Fibroblast of the aortic adventitia (primary cell): ENCODE measurements around the gene CTDNEP1. TPM values are rescaled to one million over a fixed set of nuclear protein-coding genes. Genes with fewer than 3 reads are reported as not detected.

Source experiments
- DNase-seq: peaks from one replicate; pipeline ENCODE4 v3.0.0-alpha.2; 2010; ENCODE audit warnings: low read depth
- H3K4me3 ChIP-seq: 2 replicates; pipeline ENCODE4 v1.5.1; 2011; ENCODE audit warnings: low read depth, mild to moderate bottlenecking, control low read depth, low read length, moderate library complexity
- total RNA-seq: library from RNA; depleted of rRNA; stranded (reverse); fragments of >200 nt; gene quantifications from 2 replicates; pipeline ENCODE4 v1.2.3, GENCODE V29; 2012; ENCODE audit warnings: low replicate concordance
- TF ChIP-seq, protein P1 (sequence below): IDR thresholded peaks from 2 replicates; pipeline ENCODE4 v1.5.1; 2011; ENCODE audit warnings: mild to moderate bottlenecking, low read length, control low read depth, inconsistent platforms; ENCODE audit not compliant: insufficient read depth

CTDNEP1 gene
- 15.3 and 41.2 TPM in 2 replicates for total RNA-seq

DNA sequence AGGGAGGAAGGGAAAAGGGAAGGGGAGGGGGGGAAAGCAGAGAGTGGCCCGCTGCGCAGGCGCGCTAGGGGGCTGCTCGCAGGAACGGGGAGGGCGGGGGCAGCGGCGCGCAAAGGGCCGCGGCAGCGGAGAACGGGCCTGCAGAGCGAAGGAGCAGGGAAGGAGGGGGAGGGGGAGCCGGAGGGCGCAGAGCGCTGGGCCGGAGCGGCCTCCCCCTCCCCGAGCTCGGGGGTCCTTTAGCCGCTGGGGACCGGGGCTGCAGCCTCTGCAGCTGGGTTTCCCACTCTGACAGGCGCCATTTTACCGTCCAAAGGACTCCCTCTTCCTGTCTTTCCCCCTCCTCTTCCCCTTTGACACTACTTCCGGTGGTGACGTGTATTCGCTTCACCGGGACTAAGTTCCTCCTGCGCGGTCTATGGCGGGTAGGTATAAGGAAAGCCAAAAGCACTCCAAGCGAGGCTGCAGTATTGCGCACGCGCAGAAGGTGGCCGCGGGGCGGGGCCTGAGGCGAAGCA lies at the start of gene CTDNEP1:
Gene CTDNEP1, minus strand, starts transcription at position 74 of the 515 bp plus-strand sequence. CDS start 438 bp downstream, outside the sequence.
- TF ChIP-seq, protein P1, sequence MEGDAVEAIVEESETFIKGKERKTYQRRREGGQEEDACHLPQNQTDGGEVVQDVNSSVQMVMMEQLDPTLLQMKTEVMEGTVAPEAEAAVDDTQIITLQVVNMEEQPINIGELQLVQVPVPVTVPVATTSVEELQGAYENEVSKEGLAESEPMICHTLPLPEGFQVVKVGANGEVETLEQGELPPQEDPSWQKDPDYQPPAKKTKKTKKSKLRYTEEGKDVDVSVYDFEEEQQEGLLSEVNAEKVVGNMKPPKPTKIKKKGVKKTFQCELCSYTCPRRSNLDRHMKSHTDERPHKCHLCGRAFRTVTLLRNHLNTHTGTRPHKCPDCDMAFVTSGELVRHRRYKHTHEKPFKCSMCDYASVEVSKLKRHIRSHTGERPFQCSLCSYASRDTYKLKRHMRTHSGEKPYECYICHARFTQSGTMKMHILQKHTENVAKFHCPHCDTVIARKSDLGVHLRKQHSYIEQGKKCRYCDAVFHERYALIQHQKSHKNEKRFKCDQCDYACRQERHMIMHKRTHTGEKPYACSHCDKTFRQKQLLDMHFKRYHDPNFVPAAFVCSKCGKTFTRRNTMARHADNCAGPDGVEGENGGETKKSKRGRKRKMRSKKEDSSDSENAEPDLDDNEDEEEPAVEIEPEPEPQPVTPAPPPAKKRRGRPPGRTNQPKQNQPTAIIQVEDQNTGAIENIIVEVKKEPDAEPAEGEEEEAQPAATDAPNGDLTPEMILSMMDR, result no peak
- peak; percentile 100 for DNase-seq
- peak within 1 kb of the TSS; percentile 89 for H3K4me3 ChIP-seq

DNA sequence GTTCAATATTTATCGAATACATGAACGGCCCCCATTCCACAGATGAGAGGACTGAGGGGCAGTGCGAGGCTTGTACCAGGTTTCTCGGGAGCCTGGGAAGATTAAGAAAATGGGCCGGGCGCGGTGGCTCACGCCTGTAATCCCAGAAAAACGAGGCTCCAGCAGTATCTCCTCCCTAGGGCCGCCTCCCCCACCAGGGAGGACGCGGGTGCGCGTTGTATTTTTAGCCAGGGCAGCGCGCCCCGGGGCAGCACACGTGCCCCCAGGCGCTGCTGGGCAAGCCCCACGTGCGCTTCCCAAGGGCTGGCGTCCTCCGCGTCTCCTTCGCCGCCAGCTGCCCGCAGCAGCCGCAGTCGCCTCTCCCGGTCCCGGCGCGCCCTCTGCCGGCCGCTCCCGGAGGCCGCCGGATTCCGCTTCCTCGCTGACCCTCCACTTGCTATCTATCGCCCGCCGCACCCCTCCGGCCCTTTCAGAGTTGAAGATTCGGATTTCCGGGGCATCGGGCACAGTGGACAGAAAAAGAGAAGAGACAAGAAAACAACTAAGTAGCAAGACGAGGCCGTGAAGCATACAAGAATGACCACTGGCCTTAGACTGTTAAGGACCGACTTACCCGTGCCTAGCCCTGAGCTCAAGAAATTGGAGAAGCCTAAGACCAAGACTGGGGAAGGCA lies 44.8 kb upstream of the CTDNEP1 start:
- DNase-seq, result peak; percentile 76
- H3K4me3 ChIP-seq, result peak overlapping the region; percentile 42
- TF ChIP-seq, protein P1, result peak; percentile 76

DNA sequence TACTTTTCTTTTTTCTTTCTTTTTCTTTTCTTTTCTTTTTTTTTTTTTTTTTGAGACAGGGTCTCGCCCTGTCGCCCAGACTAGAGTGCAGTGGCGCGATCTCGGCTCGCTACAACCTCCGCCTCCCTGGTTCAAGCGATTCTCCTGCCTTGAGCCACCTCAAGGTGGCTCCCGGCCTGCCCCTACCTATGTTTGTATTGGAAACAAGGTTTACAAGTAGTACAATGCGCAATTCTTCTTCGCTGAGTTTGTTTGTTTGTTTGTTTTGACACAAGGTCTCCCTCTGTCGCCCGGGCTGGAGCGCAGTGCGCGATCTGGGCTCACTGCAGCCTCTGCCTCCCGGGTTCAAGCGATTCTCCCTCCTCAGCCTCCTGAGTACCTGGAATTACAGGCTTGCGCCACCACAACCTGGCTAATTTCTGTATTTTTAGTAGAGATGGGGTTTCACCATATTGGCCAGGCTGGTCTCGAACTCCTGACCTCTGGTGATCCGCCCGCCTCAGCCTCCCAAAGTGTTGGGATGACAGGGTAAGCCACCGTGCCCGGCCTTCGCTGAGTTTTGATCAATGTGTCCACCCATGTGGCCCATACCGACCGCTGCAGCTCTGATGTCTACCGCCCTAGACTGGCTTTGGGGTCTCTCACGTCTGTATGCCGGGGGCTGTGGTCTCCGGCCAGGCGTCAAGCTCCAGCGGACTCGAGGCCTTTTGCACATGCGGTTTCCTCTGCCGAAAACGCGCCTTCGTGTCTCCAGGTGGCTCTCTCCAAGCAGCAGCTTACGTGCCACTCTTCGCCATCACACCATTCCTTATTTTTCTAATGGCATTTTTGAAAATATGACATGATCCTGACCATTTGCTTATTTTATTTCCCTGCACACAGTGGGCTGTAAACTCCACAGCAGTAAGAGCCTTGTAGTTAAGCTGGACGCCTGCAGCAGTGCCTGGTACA lies 44.0 kb upstream of the CTDNEP1 start:
- DNase-seq, result no peak
- TF ChIP-seq, protein P1, result no peak
- no peak overlapping the region for H3K4me3 ChIP-seq

DNA sequence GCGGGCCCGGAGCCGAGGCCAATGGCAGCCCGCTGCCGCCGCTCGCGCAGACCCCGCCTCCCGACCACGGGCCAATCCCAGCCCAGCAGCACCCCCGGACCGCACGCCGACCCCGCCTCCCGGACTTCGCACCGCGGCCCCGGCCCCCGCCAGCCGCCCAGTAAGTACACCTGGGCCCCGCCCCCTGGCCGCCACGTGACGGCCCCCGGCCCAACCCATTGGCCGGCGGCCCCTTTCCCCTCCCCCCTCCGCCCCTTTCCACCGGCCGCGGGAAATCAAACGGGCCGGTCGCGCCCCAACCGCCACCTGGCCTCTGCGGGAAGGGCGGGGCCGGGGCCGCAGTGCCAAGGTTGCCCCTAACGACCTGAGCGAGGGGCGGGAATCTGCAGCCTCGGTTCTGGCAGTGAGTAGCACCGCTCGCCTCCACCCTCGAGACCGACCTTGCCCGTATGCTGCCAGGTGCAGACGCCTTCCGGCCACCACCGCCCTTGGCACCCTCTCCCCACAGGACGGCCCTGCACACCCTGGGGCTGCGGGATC lies 43.1 kb upstream of the CTDNEP1 start, which contains the start of gene YBX2:
Gene YBX2, minus strand, starts transcription at position 26 of the 540 bp plus-strand sequence. CDS start 139 bp downstream, outside the sequence.
- TF ChIP-seq, protein P1, result no peak
- DNase-seq, result no peak
- no peak within 1 kb of the TSS for H3K4me3 ChIP-seq

DNA sequence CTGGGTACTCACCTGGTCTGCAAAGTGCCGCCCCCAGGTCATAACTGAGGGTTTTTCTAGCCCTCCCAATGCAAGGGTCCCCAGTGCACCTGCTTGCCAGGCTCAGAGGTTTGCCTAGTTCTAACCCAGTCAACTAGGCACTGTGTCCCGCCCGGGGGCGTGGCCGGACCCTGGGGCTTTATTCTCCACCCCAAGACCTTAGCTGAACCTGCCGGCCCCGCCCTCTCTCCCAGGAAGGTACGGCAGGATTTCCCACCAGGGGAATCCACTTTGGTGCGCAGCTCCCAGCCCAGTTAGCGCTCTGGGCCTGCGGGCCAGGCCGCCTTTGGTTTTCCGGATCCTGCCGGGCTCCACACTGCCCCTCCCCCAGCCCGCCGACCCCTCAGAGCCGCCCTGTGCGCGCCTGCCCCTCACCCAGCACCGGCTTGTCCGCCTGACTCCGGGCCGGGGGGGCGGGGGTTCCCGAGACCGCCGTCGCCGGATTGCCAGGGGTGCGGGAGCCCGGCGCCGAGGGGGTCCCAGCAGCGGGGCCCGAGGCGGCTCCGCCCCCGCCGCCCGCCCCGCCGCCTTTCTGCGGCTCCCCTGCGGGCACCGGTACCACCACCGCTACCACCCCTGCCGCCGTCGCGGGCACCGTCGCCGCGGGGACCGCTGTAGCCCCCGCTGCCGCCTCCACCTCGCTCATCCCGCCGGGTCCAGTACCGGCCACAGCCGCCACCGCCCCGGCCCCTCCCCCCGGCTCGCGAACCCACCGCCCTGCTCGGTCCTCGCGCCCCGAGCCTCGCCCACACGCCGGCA lies 42.5 kb upstream of the CTDNEP1 start:
- DNase-seq, result no peak
- no peak overlapping the region for H3K4me3 ChIP-seq
- TF ChIP-seq, protein P1, result no peak

DNA sequence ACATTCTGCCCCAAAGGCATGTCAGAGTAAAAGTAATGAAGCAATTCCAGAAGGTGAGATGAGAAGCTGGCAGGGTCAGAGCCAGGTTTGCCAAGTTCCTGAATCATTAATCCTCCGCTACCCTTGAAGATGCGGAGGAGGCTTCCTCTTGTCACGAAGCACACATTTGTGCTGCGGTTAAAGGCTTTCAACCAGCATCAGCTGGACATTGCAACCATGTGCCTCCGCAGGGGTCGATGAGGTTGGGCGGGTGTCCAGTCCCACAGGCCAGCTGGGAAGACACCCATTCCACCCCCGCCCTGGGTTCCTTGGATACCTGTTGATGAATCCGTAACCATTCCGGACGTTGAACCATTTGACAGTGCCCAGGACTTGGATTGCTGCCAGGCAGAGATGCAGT lies 41.6 kb upstream of the CTDNEP1 start:
- no peak for DNase-seq
- TF ChIP-seq, protein P1, result no peak
- H3K4me3 ChIP-seq, result no peak overlapping the region
